ENCODE data around the gene CCDC92. TPM values are rescaled to one million over a fixed set of nuclear protein-coding genes. Genes with fewer than 3 reads are reported as not detected.

CCDC92 gene
- total RNA-seq, 3 donors from 2014 or later = 17.7 to 47.2 (median 25.6) TPM

DNA sequence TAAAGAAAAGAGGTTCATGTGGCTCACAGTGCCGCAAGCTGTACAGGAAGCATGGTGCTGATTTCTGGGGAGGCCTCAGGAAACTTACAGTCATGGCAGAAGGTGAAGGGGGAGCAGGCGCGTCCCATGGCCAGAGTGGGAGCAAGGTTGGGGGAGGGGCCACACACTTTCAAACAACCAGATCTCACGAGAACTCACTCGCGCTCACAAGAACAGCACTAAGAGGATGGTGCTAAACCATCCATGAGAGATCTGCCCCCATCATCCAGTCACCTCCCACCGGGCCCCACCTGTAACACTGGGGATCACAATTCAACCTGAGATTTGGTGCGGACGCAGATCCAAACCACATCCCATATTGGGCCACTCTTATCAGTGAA lies 80.5 kb downstream of the CCDC92 start:
- intact Hi-C loops (cut with DNase I, micrococcal nuclease) = no loop called here
- no peak for TF ChIP-seq CTCF (IDR thresholded peaks at IDR 0.05)

DNA sequence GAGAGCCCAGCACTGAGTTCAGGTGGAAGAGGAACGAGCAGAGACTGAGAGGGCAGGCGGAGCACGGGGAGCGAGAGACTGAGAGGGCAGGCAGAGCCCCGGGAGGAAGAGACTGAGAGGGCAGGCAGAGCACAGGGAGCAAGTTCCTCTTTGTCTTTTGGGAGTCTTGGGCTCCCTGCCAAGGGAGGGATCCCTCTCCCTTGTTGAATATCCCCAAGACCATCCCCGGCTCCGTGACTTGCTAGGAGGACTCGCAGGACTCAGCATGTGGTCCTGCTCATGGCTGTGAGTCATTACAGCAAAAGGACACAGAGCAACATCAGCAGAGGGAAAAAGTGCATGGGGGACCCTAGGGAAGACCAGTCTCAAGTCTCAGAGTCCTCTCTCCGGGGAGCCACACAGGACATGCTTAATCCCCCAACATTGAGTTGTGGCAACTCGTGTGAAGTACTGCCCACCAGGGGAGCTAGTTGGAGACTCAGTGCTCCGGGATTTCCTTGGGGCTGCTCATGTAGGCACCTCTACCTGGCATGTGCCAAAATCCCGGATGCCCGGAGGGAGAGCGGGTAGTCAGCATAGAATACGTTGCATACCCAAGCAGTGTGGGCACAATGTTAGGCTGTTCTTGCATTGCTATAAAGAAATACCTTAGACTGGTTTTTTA lies 81.0 kb downstream of the CCDC92 start:
- H3K9me3 ChIP-seq = no peaks in the 10 kb centered on the region
- no peaks in the 10 kb centered on the region for H3K4me1 ChIP-seq (ENCODE audit: low read depth)
- DNase-seq (no peak), ATAC-seq (no peak)
- H3K4me3 ChIP-seq = no peak overlapping the region
- no peaks in the 10 kb centered on the region for H3K36me3 ChIP-seq (ENCODE audit: low read depth)
- no peak for TF ChIP-seq CTCF (IDR thresholded peaks at IDR 0.05)
- intact Hi-C loops (cut with DNase I, micrococcal nuclease) = no loop called here

More for the DNA sequence above, 80.5 kb downstream of the CCDC92 start:
- Histone ChIP-seq H3K9me3 (no peaks in the 10 kb centered on the region), H3K4me1 (ENCODE audit: low read depth) (no peaks in the 10 kb centered on the region), H3K4me3 (no peak overlapping the region), H3K36me3 (ENCODE audit: low read depth) (no peaks in the 10 kb centered on the region)
- DNase-seq (no peak), ATAC-seq (no peak)

- no peak for TF ChIP-seq CTCF (IDR thresholded peaks at IDR 0.05)
These were observed 81.6 kb downstream of the CCDC92 start for GRCh38 chr12:123891011-123891410.

GRCh38 chr12:123890536-123890902 lies 82.1 kb downstream of the CCDC92 start:
- intact Hi-C loops (cut with DNase I, micrococcal nuclease) = no loop called here

More at GRCh38 chr12:123891011-123891410, 81.6 kb downstream of the CCDC92 start:
- Histone ChIP-seq H3K9me3 (no peaks in the 10 kb centered on the region), H3K4me1 (ENCODE audit: low read depth) (no peaks in the 10 kb centered on the region), H3K36me3 (ENCODE audit: low read depth) (no peaks in the 10 kb centered on the region), H3K4me3 (no peak overlapping the region)
- DNase-seq (no peak), ATAC-seq (no peak)
- intact Hi-C loops (cut with DNase I, micrococcal nuclease) = no loop called here

GRCh38 chr12:123889848-123890535 lies 82.6 kb downstream of the CCDC92 start:
- no peak for TF ChIP-seq CTCF (IDR thresholded peaks at IDR 0.05)
- intact Hi-C loops (cut with DNase I, micrococcal nuclease) = no loop called here
- H3K9me3 ChIP-seq = no peaks in the 10 kb centered on the region
- H3K4me3 ChIP-seq = no peak overlapping the region
- DNase-seq = no peak
- H3K4me1 ChIP-seq (ENCODE audit: low read depth) = no peaks in the 10 kb centered on the region
- H3K36me3 ChIP-seq (ENCODE audit: low read depth) = no peaks in the 10 kb centered on the region
- ATAC-seq = no peak

More at GRCh38 chr12:123890536-123890902, 82.1 kb downstream of the CCDC92 start:
- TF ChIP-seq CTCF (IDR thresholded peaks at IDR 0.05) = no peak
- Histone ChIP-seq H3K36me3 (ENCODE audit: low read depth) (no peaks in the 10 kb centered on the region), H3K4me3 (no peak overlapping the region), H3K4me1 (ENCODE audit: low read depth) (no peaks in the 10 kb centered on the region), H3K9me3 (no peaks in the 10 kb centered on the region)
- ATAC-seq = no peak
- DNase-seq = no peak
